Uterus (tissue), 2 donors: ENCODE results near the gene TRIM7.

Experiments used
- POLR2A ChIP-seq, 2 donors: fragments of 450-650 bp; IDR thresholded peaks; one replicate each; pipeline ENCODE4 v1.6.1; 2016; ENCODE audit warnings: antibody characterized with exemption in 2 of 2, mild to moderate bottlenecking in 1 of 2, moderate library complexity in 1 of 2
- TF ChIP-seq, protein P1 (sequence below), 4 experiments: fragments of 200-600 bp in 2 of 4; fragments of 450-650 bp in 2 of 4; sonication (generic) in 2 of 4; IDR thresholded peaks; one replicate each; pipeline ENCODE4 v1.5.1; 2016 to 2019; ENCODE audit warnings: antibody characterized with exemption in 4 of 4, mild to moderate bottlenecking in 2 of 4, moderate library complexity in 1 of 4

DNA sequence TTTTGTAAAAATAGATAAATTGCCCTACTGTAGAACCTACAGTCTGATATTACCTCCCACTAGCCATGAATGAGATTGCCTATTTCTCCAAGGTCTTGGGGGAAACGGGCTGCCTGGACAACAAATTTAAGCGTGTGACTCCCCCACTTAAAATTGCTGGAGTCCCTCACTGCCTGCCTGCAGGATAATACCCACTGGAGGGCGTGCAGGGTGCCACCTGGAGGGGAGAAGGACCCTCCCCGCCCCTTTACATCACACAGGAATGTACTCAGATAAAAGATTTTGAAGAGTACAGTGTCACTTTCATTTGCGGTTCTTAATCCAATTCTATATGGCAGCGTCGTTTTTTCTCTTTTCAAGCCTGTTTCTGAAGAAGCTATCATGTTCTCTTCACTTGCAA lies 6.2 kb upstream of the TRIM7 start:
- TF ChIP-seq, protein P1, sequence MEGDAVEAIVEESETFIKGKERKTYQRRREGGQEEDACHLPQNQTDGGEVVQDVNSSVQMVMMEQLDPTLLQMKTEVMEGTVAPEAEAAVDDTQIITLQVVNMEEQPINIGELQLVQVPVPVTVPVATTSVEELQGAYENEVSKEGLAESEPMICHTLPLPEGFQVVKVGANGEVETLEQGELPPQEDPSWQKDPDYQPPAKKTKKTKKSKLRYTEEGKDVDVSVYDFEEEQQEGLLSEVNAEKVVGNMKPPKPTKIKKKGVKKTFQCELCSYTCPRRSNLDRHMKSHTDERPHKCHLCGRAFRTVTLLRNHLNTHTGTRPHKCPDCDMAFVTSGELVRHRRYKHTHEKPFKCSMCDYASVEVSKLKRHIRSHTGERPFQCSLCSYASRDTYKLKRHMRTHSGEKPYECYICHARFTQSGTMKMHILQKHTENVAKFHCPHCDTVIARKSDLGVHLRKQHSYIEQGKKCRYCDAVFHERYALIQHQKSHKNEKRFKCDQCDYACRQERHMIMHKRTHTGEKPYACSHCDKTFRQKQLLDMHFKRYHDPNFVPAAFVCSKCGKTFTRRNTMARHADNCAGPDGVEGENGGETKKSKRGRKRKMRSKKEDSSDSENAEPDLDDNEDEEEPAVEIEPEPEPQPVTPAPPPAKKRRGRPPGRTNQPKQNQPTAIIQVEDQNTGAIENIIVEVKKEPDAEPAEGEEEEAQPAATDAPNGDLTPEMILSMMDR (IDR thresholded peaks at IDR 0.05), result no peak
- TF ChIP-seq POLR2A (IDR thresholded peaks at IDR 0.05), result no peak
